ENCODE measurements around the gene OVCA2.

Gene OVCA2

DNA sequence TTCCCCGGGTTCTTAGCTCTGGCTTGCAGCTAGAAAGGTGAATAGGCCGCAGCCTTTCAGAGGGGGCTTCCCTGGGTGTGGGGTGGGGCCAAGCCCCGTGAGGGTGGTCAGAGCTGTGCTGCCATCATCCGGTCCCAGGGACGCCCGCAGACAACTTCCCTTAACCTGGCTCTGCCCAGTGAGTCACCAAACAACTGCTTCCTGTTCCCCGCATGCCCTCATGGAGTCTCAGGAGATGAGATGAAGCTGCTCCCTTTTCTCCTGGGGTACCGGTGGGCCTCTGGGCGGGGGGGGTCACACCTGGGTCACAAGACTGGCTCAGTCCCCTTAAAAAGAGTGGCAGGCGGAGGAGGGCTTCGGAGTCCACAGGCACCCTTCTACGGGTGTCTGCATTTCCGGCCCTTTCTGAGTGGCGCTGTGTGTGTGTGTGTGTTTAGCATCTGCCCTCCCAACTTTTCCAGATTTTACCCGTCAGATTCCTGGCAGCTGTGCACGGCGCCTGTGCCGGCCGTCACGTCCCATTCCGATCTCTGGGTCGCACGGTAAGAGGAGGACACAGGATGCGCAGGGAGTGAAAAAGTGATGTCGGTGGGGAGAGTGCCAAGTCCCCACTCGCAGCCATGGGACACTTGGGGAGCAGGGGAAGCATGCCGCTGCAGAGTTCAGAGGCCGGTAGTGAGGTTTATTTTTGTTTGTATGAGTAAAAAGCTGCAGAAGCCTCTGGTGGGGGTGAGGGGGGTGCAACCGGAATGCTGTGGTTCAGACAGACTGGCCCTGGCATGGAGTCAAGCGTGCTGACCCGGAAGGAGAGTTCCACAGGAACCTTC, 29.8 kb downstream of the OVCA2 start:
- TF ChIP-seq ZFX (IDR thresholded peaks at IDR 0.05) (no peak), CTCF (conservative IDR thresholded peaks at IDR 0.05) (no peak)
- no peak overlapping the region for H3K27ac ChIP-seq

GRCh38 chr17:2074919-2075318, 33.1 kb downstream of the OVCA2 start:
- no peak overlapping the region for H3K27ac ChIP-seq
- TF ChIP-seq ZFX (IDR thresholded peaks at IDR 0.05): no peak
- no peak for TF ChIP-seq CTCF (conservative IDR thresholded peaks at IDR 0.05)

- H3K27ac ChIP-seq: no peak overlapping the region
- TF ChIP-seq CTCF (conservative IDR thresholded peaks at IDR 0.05) (no peak), ZFX (IDR thresholded peaks at IDR 0.05) (no peak)
These were observed 33.7 kb downstream of the OVCA2 start for GRCh38 chr17:2075336-2076086.

GRCh38 chr17:2076087-2076984, 34.5 kb downstream of the OVCA2 start:
- no peak overlapping the region for H3K27ac ChIP-seq
- TF ChIP-seq ZFX (IDR thresholded peaks at IDR 0.05): no peak
- TF ChIP-seq CTCF (conservative IDR thresholded peaks at IDR 0.05): no peak

DNA sequence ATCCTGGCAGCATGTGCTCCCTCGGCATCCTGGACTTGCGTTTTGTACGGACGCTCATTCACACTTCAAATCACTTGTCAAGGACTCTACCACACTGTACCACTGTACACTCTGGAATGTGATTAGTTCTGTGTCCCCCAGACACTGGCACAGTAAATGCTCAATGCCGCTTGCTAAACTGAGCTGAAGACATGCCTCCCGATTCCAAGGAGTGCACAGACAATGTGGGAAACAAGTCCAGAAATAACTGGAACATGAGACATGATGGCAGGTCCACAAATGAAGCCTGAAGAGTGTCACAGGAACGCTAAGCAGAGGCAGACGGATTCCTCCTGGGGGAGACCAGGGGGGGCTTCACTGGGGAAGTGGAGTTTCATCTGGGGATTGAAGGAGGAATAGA, 35.2 kb downstream of the OVCA2 start:
- TF ChIP-seq CTCF (conservative IDR thresholded peaks at IDR 0.05) (no peak), ZFX (IDR thresholded peaks at IDR 0.05) (no peak)
- no peak overlapping the region for H3K27ac ChIP-seq

DNA sequence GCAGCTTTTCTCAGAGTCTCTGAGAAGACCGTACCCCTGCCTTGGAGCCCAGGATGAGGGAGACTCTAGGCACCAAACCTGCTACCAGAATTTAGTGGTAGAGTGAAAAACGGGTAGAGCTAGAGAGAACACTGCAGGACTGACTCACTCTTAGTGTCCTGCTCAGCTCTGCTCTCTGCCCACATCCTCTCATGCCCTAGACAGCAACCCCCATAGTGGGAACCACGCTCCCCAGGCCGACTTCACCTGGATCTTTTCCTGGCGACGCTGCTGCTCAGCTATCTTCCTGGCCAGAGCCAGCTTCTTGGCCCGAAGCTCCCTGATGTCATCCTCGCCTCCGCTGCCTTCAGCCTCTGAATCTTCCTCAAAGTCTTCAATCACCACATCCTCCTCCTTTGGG, 39.7 kb downstream of the OVCA2 start:
- H3K27ac ChIP-seq: no peak overlapping the region
- TF ChIP-seq ZFX (IDR thresholded peaks at IDR 0.05) (no peak), CTCF (conservative IDR thresholded peaks at IDR 0.05) (no peak)

Data from C4-2B (cell line).